GM12878 (cell line): ENCODE measurements around the gene SON. TPM values are rescaled to one million over a fixed set of nuclear protein-coding genes. Genes with fewer than 3 reads are reported as not detected.

Experiments
- ATAC-seq: fragments of 200-7000 bp; cut with Tn5 transposase; 3 replicates; pipeline ENCODE4 v1.9.1; 2020; ENCODE audit warnings: mild to moderate bottlenecking, moderate library complexity
- BruUV-seq: library from RNA; stranded (reverse); fragments of 400-500 nt; replicated peaks from 2 replicates; lab custom pipeline; 2021; lab: Mats Ljungman, UMichigan
- CTCF ChIA-PET: fragments of 300-600 bp; sonication (Branson Sonifier 250); formaldehyde crosslinking; extraction: SDS; loops from one replicate; lab custom pipeline; 2021; ENCODE audit warnings: inconsistent platforms; lab: Yijun Ruan, JAX
- POLR2A ChIA-PET: fragments of 350-600 bp; formaldehyde crosslinking; extraction: SDS; loops from one replicate; lab custom pipeline; 2021; ENCODE audit warnings: inconsistent platforms; lab: Charles Lee
- RAD21 ChIA-PET: fragments of 300-600 bp; sonication (Branson Sonifier 250); formaldehyde crosslinking; loops from one replicate; lab custom pipeline; 2023; ENCODE audit warnings: antibody characterized with exemption; ENCODE audit not compliant: unreplicated experiment; lab: Charles Lee
- SMC1A ChIA-PET: fragments of 300-600 bp; sonication (Branson Sonifier 250); formaldehyde crosslinking; loops from one replicate; lab custom pipeline; 2023; ENCODE audit not compliant: unreplicated experiment, uncharacterized antibody; lab: Charles Lee
- DNase-seq: peaks from one replicate; pipeline ENCODE4 v3.0.0-alpha.2; 2011; ENCODE audit warnings: low read depth, low spot score
- FAIRE-seq: peaks from 3 replicates; lab custom pipeline; 2011; peaks lifted over from hg19 to GRCh38; lab: Jason Lieb, UNC
- H2AFZ ChIP-seq: 2 replicates; pipeline ENCODE4 v1.6.0; 2011; ENCODE audit warnings: low read depth, low read length, control low read depth; ENCODE audit not compliant: control insufficient read depth
- H3K27ac ChIP-seq: 2 replicates; pipeline ENCODE4 v1.5.1; 2011; ENCODE audit warnings: control low read depth; ENCODE audit not compliant: control insufficient read depth, insufficient read depth
- H3K27me3 ChIP-seq, 2 experiments: replicated peaks in 1 of 2; 2 replicates each; pipeline versions ENCODE4 v1.6.0 to v1.6.1; 2011; ENCODE audit warnings: low read length in 1 of 2; ENCODE audit not compliant: control insufficient read depth in 2 of 2, insufficient read depth in 2 of 2
- H3K36me3 ChIP-seq, 2 experiments: 2 replicates each; pipeline ENCODE4 v1.5.1; 2011; ENCODE audit warnings: low read length in 1 of 2; ENCODE audit not compliant: control insufficient read depth in 2 of 2, insufficient read depth in 2 of 2
- H3K4me1 ChIP-seq: 2 replicates; pipeline ENCODE4 v1.6.1; 2011; ENCODE audit warnings: mild to moderate bottlenecking, low read length, moderate library complexity, mixed read lengths; ENCODE audit not compliant: control insufficient read depth, insufficient read depth
- H3K4me2 ChIP-seq: 2 replicates; pipeline ENCODE4 v1.6.0; 2011; ENCODE audit warnings: control low read depth; ENCODE audit not compliant: control insufficient read depth, insufficient read depth
- H3K4me3 ChIP-seq: fragments of 200-600 bp; sonication (generic); 2 replicates; pipeline ENCODE4 v1.5.1; 2016
- H3K79me2 ChIP-seq: 2 replicates; pipeline ENCODE4 v1.6.0; 2011; ENCODE audit warnings: low read length; ENCODE audit not compliant: control insufficient read depth, insufficient read depth
- H3K9ac ChIP-seq: 2 replicates; pipeline ENCODE4 v1.8.0; 2011; ENCODE audit warnings: low read length, control low read depth, mixed read lengths; ENCODE audit not compliant: control insufficient read depth, insufficient read depth
- H3K9me3 ChIP-seq: replicated peaks from 3 replicates; pipeline ENCODE4 v1.5.1; 2011; ENCODE audit warnings: mild to moderate bottlenecking, low read length; ENCODE audit not compliant: control insufficient read depth, insufficient read depth
- H4K20me1 ChIP-seq: 2 replicates; pipeline ENCODE4 v1.6.0; 2011; ENCODE audit not compliant: control insufficient read depth, insufficient read depth
- CBX5 ChIP-seq: sonication (generic); IDR thresholded peaks from 2 replicates; pipeline ENCODE4 v1.6.1; 2016; ENCODE audit warnings: low read depth, moderate library complexity, mild to moderate bottlenecking, inconsistent platforms
- CEBPB ChIP-seq, 2 experiments: fragments of 150-350 bp in 1 of 2; IDR thresholded peaks; 2 replicates each; pipeline ENCODE4 v1.6.1; 2012 to 2014; ENCODE audit warnings: low read depth in 2 of 2, low read length in 2 of 2, borderline replicate concordance in 1 of 2, inconsistent platforms in 1 of 2
- EED ChIP-seq: sonication (generic); IDR thresholded peaks from 2 replicates; pipeline ENCODE4 v1.6.1; 2016; ENCODE audit warnings: antibody characterized with exemption, low read depth
- GABPA ChIP-seq: IDR thresholded peaks from 2 replicates; pipeline ENCODE4 v1.6.1; 2014; ENCODE audit warnings: antibody characterized with exemption, low read depth, mild to moderate bottlenecking, inconsistent platforms
- IRF4 ChIP-seq: IDR thresholded peaks from 2 replicates; pipeline ENCODE4 v1.6.1; 2011; ENCODE audit warnings: low read depth, low read length
- KLF5 ChIP-seq: fragments of 450-650 bp; IDR thresholded peaks from 2 replicates; pipeline ENCODE4 v1.6.1; 2014; ENCODE audit warnings: mild to moderate bottlenecking; ENCODE audit not compliant: partially characterized antibody
- NR2C2 ChIP-seq: IDR thresholded peaks from 2 replicates; pipeline ENCODE4 v1.6.1; 2011; ENCODE audit warnings: borderline replicate concordance, low read depth; ENCODE audit not compliant: control insufficient read depth, insufficient read length
- TCF3 ChIP-seq: IDR thresholded peaks from 2 replicates; pipeline ENCODE4 v1.6.1; 2012; ENCODE audit warnings: low read depth, mild to moderate bottlenecking, low read length, borderline replicate concordance; ENCODE audit not compliant: insufficient read depth
- TCF7 ChIP-seq: IDR thresholded peaks from 2 replicates; pipeline ENCODE4 v1.6.1; 2014; ENCODE audit warnings: antibody characterized with exemption, borderline replicate concordance
- ZNF207 ChIP-seq: fragments of 450-650 bp; IDR thresholded peaks from 2 replicates; pipeline ENCODE4 v1.6.1; 2014; ENCODE audit warnings: antibody characterized with exemption, mild to moderate bottlenecking, borderline replicate concordance
- WGBS: methylation state at CpG from one replicate; pipeline ENCODE4 v1.1.6; 2016; ENCODE audit warnings: low lambda C conversion rate; ENCODE audit not compliant: insufficient replicate concordance, insufficient coverage; ENCODE audit errors: missing lambda C conversion rate; 5-methylcytosine and 5-hydroxymethylcytosine counted together
- in situ Hi-C: fragments of 300-500 bp; cut with MboI; formaldehyde crosslinking; loops from 9 replicates; pipeline ENCODE4 v1.14.3; 2018; ENCODE audit warnings: mixed read lengths
- intact Hi-C: fragments of 100-400 bp; cut with micrococcal nuclease; formaldehyde crosslinking; loops from one replicate; pipeline ENCODE4 v1.14.2; 2022; ENCODE audit not compliant: unreplicated experiment
- polyA plus RNA-seq, 11 experiments: library from polyadenylated mRNA; depleted of rRNA in 4 of 11; unstranded in 6 of 11; stranded (reverse) in 5 of 11; fragments of >200 nt; fragmentation: Nextera tagmentation in 4 of 11; fragmentation: Illumina TruSeq in 1 of 11; extraction: Ambion mirVana in 4 of 11; extraction: Trizol in 1 of 11; gene quantifications; 1 replicate in 1 of 11; 2 replicates in 10 of 11; pipeline versions ENCODE4 v1.2.1 to v1.2.3, GENCODE V29; 2011 to 2016; ENCODE audit warnings: inconsistent platforms in 2 of 11, missing spikeins in 2 of 11, low read depth in 1 of 11
- total RNA-seq, 4 experiments: library from RNA; depleted of rRNA in 3 of 4; stranded (reverse); fragments of >200 nt in 3 of 4; fragmentation: Illumina TruSeq in 1 of 4; extraction: Trizol in 1 of 4; gene quantifications; 2 replicates each; pipeline versions ENCODE4 v1.2.1 to v1.2.3, GENCODE V29; 2013 to 2021
- TF ChIP-seq, protein P1 (sequence below): IDR thresholded peaks from 2 replicates; pipeline ENCODE4 v1.6.1; 2011; ENCODE audit warnings: mild to moderate bottlenecking, low read depth, low read length, moderate library complexity; ENCODE audit not compliant: insufficient replicate concordance
- TF ChIP-seq, protein P2 (sequence below): IDR thresholded peaks from 2 replicates; pipeline ENCODE4 v1.6.1; 2011; ENCODE audit warnings: low read depth, low read length, improper control_type of control experiment, borderline replicate concordance
- TF ChIP-seq, protein P3 (sequence below): fragments of 450-650 bp; IDR thresholded peaks from 2 replicates; pipeline ENCODE4 v1.6.1; 2014; ENCODE audit warnings: mild to moderate bottlenecking
- TF ChIP-seq, protein P4 (sequence below): IDR thresholded peaks from 2 replicates; pipeline ENCODE4 v1.6.1; 2012; ENCODE audit warnings: mild to moderate bottlenecking, low read depth, low read length

SON gene
- total and polyA plus RNA-seq, 10 of the 15 experiments (the other 5 are each of a cell fraction or from before 2014, with no cell fraction given) = 95.7 to 788 (median 251) TPM

DNA sequence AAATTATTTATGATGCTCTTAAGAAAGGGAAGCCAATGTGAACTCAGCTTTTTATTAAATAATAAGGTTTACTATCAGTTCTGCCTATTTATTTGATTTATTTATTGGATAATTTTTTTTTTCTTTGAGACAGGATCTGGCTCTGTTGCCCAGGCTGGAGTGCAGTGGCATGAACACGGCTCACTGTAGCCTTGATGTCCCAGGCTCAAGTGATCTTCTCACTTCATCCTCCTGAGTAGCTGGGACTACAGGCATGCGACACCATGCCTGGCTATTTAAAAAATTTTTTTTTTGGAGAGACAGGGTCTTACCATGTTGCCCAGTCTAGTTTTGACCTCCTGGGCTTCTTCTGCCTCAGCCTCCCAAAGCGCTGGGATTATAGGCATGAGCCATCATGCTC lies 30.4 kb upstream of the SON start:
- H2AFZ ChIP-seq = no peak overlapping the region
- no TSS peak for BruUV-seq
- no peak overlapping the region for H3K27ac ChIP-seq
- H3K27me3 ChIP-seq = no peaks in the 10 kb centered on the region
- H4K20me1 ChIP-seq = no peaks in the 10 kb centered on the region
- in situ Hi-C loops = no loop called here
- DNase-seq (no peak), FAIRE-seq (no peak), ATAC-seq (no peak)
- POLR2A ChIA-PET = no interaction called here
- TF ChIP-seq, protein P1, sequence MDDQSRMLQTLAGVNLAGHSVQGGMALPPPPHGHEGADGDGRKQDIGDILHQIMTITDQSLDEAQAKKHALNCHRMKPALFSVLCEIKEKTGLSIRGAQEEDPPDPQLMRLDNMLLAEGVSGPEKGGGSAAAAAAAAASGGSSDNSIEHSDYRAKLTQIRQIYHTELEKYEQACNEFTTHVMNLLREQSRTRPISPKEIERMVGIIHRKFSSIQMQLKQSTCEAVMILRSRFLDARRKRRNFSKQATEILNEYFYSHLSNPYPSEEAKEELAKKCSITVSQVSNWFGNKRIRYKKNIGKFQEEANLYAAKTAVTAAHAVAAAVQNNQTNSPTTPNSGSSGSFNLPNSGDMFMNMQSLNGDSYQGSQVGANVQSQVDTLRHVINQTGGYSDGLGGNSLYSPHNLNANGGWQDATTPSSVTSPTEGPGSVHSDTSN = no peak
- TF ChIP-seq, protein P2, sequence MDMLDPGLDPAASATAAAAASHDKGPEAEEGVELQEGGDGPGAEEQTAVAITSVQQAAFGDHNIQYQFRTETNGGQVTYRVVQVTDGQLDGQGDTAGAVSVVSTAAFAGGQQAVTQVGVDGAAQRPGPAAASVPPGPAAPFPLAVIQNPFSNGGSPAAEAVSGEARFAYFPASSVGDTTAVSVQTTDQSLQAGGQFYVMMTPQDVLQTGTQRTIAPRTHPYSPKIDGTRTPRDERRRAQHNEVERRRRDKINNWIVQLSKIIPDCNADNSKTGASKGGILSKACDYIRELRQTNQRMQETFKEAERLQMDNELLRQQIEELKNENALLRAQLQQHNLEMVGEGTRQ = no peak
- TF ChIP-seq EED = no peak
- no peak for TF ChIP-seq GABPA
- TF ChIP-seq, protein P3, sequence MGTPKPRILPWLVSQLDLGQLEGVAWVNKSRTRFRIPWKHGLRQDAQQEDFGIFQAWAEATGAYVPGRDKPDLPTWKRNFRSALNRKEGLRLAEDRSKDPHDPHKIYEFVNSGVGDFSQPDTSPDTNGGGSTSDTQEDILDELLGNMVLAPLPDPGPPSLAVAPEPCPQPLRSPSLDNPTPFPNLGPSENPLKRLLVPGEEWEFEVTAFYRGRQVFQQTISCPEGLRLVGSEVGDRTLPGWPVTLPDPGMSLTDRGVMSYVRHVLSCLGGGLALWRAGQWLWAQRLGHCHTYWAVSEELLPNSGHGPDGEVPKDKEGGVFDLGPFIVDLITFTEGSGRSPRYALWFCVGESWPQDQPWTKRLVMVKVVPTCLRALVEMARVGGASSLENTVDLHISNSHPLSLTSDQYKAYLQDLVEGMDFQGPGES = no peak
- TF ChIP-seq CEBPB (IDR thresholded peaks at IDR 0.05; ENCODE audit: borderline replicate concordance in 1 of 2, low read depth in 2 of 2, low read length in 2 of 2) = no peak
- no peak for TF ChIP-seq KLF5
- no peak for TF ChIP-seq CBX5
- TF ChIP-seq, protein P4, sequence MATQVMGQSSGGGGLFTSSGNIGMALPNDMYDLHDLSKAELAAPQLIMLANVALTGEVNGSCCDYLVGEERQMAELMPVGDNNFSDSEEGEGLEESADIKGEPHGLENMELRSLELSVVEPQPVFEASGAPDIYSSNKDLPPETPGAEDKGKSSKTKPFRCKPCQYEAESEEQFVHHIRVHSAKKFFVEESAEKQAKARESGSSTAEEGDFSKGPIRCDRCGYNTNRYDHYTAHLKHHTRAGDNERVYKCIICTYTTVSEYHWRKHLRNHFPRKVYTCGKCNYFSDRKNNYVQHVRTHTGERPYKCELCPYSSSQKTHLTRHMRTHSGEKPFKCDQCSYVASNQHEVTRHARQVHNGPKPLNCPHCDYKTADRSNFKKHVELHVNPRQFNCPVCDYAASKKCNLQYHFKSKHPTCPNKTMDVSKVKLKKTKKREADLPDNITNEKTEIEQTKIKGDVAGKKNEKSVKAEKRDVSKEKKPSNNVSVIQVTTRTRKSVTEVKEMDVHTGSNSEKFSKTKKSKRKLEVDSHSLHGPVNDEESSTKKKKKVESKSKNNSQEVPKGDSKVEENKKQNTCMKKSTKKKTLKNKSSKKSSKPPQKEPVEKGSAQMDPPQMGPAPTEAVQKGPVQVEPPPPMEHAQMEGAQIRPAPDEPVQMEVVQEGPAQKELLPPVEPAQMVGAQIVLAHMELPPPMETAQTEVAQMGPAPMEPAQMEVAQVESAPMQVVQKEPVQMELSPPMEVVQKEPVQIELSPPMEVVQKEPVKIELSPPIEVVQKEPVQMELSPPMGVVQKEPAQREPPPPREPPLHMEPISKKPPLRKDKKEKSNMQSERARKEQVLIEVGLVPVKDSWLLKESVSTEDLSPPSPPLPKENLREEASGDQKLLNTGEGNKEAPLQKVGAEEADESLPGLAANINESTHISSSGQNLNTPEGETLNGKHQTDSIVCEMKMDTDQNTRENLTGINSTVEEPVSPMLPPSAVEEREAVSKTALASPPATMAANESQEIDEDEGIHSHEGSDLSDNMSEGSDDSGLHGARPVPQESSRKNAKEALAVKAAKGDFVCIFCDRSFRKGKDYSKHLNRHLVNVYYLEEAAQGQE = no peak
- no peak for TF ChIP-seq ZNF207
- TF ChIP-seq NR2C2 = no peak
- TF ChIP-seq TCF7 = no peak
- TF ChIP-seq IRF4 = no peak
- no peak for TF ChIP-seq TCF3
- CTCF ChIA-PET = interaction anchor here (2.1 kb wide), 1 partner anchor 151 kb away, joined by 5 read pairs; no protein-coding TSS in a partner anchor
- H3K4me2 ChIP-seq = no peak overlapping the region
- H3K9ac ChIP-seq = no peak overlapping the region
- no peaks in the 10 kb centered on the region for H3K4me1 ChIP-seq
- intact Hi-C loops = no loop called here
- SMC1A ChIA-PET = no interaction called here
- WGBS = 98% methylated on average over 3 of the region's 3 CpGs
- H3K79me2 ChIP-seq = no peaks in the 10 kb centered on the region
- no peaks in the 10 kb centered on the region; the same call in 2 of the 3 replicates for H3K9me3 ChIP-seq
- H3K4me3 ChIP-seq = no peak overlapping the region
- H3K36me3 ChIP-seq = peaks cover 3 to 24% of the 10 kb centered on the region in 2 experiments
- RAD21 ChIA-PET = no interaction called here
